NCI-H1417 treated with DMSO at 0.1 percent for 48 hours (cell line): ENCODE data around the gene MACIR.

Experiments used
- DNase-seq: peaks from one replicate; lab custom pipeline; 2025; lab: John Stamatoyannopoulos, UW

The MACIR gene

GRCh38 chr5:103291606-103292005, 33.0 kb downstream of the MACIR start:
- DNase-seq, result no peak

DNA sequence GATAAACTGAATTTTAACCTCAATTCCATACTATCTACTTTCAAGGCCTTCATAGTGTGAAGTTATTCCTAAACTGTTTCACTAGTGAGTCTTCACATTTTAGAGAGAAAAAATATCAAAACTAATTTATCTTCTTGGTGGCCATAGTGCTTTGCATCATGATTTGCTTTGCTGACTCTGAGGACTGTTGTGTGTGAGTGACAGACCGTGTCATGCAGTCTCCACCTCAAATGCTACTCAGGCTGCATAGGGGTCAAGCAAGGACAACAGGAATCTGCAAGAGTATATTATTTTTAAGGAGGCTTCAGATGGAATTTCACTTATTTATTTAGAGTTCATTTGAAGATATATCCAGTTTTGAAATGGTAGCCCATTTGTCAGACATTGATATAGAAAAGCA, 34.5 kb downstream of the MACIR start:
- DNase-seq, result no peak

DNA sequence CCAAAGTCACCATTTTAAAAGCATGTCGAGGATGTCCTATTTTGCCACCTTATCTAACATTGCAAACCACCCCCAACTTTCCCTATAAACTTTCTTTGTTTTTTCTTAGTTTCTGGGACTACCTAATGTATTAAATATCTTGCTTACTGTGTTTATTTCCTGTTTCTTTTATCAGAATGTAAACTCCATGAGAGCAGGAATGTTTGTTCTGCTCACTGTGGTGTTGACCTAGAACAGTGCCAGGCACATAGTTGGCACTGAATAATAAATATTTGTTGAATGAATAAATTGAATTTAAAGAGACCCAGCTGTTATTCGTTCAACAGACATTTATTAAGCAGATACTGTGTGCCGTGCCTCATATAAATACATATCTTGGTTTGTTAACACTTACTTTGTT, 35.2 kb downstream of the MACIR start:
- DNase-seq, result no peak

GRCh38 chr5:103294906-103295305, 36.3 kb downstream of the MACIR start:
- no peak for DNase-seq

DNA sequence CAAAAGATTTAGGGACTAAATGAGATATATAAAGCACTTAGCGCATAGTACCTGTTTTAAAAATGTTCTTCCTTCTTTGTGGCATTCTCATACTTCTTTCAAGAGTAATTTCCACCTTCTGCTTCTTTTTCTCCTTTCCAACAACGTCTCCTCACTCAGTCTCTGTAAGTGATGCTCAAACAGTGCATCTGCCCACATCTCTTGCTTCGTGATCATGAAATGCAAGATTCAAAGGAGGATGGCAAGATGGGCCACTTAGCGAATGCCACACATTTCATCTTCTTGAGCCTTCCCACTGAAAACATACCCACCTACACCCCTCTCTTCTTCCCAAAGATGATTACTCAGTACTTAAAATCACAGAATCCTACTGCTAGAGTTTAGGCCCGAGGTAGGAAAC, 36.9 kb downstream of the MACIR start:
- no peak for DNase-seq

GRCh38 chr5:103295871-103296270, 37.3 kb downstream of the MACIR start:
- DNase-seq, result no peak

DNA sequence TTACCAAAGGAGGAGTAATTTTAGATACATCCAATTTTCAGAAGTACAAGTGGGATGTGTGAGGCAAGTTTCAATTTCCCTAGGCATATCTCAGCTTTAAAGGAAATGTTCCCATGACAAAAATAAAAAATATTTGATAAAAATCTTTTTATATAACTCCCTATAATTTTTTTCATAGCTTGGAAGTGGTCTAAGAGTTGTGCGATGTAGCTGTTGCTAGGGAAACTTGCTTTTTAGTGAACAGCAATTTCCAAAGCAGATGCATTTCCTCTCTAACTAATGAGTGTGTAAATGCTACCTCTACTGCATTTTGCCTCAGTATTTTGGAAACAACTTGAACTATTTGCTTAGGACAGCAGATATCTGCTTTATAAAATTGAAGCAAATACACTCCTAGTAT, 39.6 kb downstream of the MACIR start:
- DNase-seq, result no peak

- DNase-seq, result no peak
Measured at GRCh38 chr5:103298607-103299188, 40.1 kb downstream of the MACIR start.

GRCh38 chr5:103305809-103306208, 47.2 kb downstream of the MACIR start:
- DNase-seq, result no peak

GRCh38 chr5:103307470-103307869, 48.9 kb downstream of the MACIR start:
- DNase-seq, result no peak

DNA sequence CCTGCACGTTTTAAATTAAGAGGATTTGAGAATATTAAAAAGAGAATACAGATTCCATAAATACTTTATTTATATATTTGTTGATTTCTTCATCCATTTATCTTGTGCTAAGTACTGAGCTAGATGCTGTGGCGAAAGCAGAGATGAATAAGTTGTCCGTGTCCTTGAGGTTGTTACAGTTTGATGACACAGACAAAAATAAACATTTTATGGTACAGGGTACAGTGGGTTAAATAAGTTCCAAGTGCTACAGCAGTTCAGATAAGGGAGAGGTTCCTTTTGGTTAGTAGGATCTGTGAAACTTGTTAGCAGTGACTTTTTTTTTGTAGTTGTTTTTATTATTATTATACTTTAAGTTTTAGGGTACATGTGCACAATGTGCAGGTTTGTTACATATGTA, 50.2 kb downstream of the MACIR start:
- no peak for DNase-seq

DNA sequence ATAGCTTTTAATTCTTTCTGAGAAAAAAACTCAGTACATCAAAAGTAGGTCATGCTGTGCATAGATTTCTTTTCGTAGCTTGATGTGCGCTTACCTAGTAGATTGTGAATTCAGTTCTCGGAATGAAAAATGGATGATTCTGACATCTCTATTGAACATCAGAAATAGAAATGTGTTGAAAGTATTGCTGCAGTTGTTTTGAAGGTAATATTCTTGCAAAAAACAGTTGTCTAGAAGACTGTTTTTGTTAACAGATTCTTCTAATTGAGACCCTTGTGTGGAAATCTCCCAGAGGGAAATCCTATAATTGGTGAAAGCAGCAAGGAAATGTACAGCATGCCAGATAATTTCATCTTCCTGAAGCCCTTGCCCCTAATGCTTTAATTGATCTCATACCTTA, 54.5 kb downstream of the MACIR start:
- DNase-seq, result no peak

- DNase-seq, result no peak
Measured at GRCh38 chr5:103315455-103315854, 56.9 kb downstream of the MACIR start.

DNA sequence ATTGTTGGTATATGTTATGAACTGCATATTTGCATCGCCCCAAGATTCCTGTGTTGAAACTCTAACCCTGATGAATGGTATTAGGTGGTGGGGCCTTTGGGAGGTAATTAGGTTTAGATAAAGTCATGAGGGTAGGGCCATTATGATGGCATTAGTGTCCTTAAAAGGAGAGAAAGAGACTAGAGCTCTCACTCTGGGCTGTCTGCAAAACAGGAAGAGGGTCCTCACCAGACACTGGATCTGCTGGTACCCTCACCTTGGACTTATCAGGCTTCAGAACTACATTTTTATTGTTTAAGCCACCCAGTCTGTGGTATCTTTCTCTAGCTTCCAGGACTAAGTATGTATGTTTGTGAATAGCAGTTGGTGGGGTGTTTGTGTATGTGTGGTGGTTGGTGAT, 68.9 kb downstream of the MACIR start:
- no peak for DNase-seq

DNA sequence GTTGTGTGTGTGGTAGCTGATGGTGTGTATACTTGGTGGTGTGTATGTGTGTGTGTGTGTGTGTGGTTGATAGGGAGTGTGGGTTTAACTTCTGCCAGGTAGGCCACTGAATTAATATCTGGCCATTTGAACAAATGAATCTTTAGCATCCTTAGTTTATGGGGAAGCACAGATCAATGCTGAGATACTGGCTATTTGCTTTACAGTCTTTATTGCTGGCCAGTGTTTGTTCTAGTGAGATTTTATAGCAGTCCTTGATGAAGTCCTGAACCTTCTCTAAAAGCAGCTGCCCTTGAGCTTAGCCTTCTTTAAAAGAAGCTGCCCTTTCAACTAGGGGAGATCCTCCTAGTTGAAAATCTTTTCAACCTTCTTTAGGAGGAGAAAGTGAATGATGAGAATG, 69.3 kb downstream of the MACIR start:
- DNase-seq, result no peak
